SK-N-MC (cell line): ENCODE results near the gene SLC25A28.
"Not testable (repeated sequence)": the region's sequence is repeated elsewhere in the genome, so short reads cannot be mapped to it uniquely, and the experiment has no call there.

ENCODE experiments used
- DNase-seq: peaks from one replicate; pipeline ENCODE4 v3.0.0-alpha.2; 2011; ENCODE audit warnings: low read depth, low spot score
- H3K27ac ChIP-seq: fragments of 200-600 bp; sonication (generic); 2 replicates; pipeline ENCODE4 v1.5.1; 2016; ENCODE audit warnings: mixed run types
- H3K36me3 ChIP-seq: fragments of 200-600 bp; sonication (generic); 2 replicates; pipeline ENCODE4 v1.6.1; 2017; ENCODE audit warnings: antibody characterized with exemption, low read length, mixed read lengths; ENCODE audit not compliant: insufficient read depth
- H3K4me3 ChIP-seq: fragments of 200-600 bp; sonication (generic); 2 replicates; pipeline ENCODE4 v1.5.1; 2016
- H3K9ac ChIP-seq: fragments of 200-600 bp; sonication (generic); 2 replicates; pipeline ENCODE4 v1.8.0; 2017; ENCODE audit warnings: mixed run types, mixed read lengths; ENCODE audit not compliant: insufficient read length
- H3K9me3 ChIP-seq: fragments of 200-600 bp; sonication (generic); 2 replicates; pipeline ENCODE4 v1.6.1; 2017; ENCODE audit warnings: low read depth, mild to moderate bottlenecking, antibody characterized with exemption, low read length, moderate library complexity, mixed read lengths
- EZH2 ChIP-seq: fragments of 200-600 bp; sonication (generic); IDR thresholded peaks from one replicate; pipeline ENCODE4 v1.6.1; 2017; ENCODE audit warnings: antibody characterized with exemption
- FOXP2 ChIP-seq: optimal IDR thresholded peaks from 2 replicates; pipeline ENCODE3; 2011; ENCODE audit warnings: mild to moderate bottlenecking, moderate library complexity; ENCODE audit not compliant: insufficient read depth; ENCODE audit errors: extremely low read length, control extremely low read depth
- POLR2AphosphoS5 ChIP-seq: IDR thresholded peaks from 2 replicates; pipeline ENCODE4 v1.6.1; 2012; ENCODE audit warnings: mild to moderate bottlenecking, low read depth, low read length, borderline replicate concordance

The SLC25A28 gene

GRCh38 chr10:99630433-99630832 lies 10.2 kb upstream of the SLC25A28 start:
- H3K9me3 ChIP-seq, result no peaks in the 10 kb centered on the region
- DNase-seq, result no peak

GRCh38 chr10:99629625-99629978 lies 9.4 kb upstream of the SLC25A28 start:
- no peaks in the 10 kb centered on the region for H3K9me3 ChIP-seq
- TF ChIP-seq EZH2, result no peak
- TF ChIP-seq FOXP2, result no peak
- TF ChIP-seq POLR2AphosphoS5, result no peak

More at GRCh38 chr10:99630433-99630832, 10.2 kb upstream of the SLC25A28 start:
- Histone ChIP-seq H3K4me3 (no peak overlapping the region), H3K36me3 (no peaks in the 10 kb centered on the region), H3K9ac (no peak overlapping the region), H3K27ac (no peak overlapping the region)
- TF ChIP-seq FOXP2 (no peak), POLR2AphosphoS5 (no peak), EZH2 (no peak)

GRCh38 chr10:99628923-99629624 lies 8.8 kb upstream of the SLC25A28 start:
- DNase-seq, result no peak
- no peak for TF ChIP-seq POLR2AphosphoS5
- no peak for TF ChIP-seq FOXP2
- TF ChIP-seq EZH2, result no peak
- Histone ChIP-seq H3K9ac (no peak overlapping the region), H3K9me3 (no peaks in the 10 kb centered on the region), H3K36me3 (no peaks in the 10 kb centered on the region), H3K4me3 (no peak overlapping the region), H3K27ac (no peak overlapping the region)

More at GRCh38 chr10:99629625-99629978, 9.4 kb upstream of the SLC25A28 start:
- Histone ChIP-seq H3K9ac (no peak overlapping the region), H3K27ac (no peak overlapping the region), H3K36me3 (no peaks in the 10 kb centered on the region), H3K4me3 (no peak overlapping the region)
- no peak for DNase-seq

- H3K4me3 ChIP-seq, H3K27ac ChIP-seq, DNase-seq, H3K9me3 ChIP-seq, H3K36me3 ChIP-seq, H3K9ac ChIP-seq: not testable (repeated sequence)
Measured at GRCh38 chr10:99625124-99625523, 4.9 kb upstream of the SLC25A28 start.

GRCh38 chr10:99623919-99624318 lies 3.7 kb upstream of the SLC25A28 start:
- Histone ChIP-seq H3K9ac (no peak overlapping the region), H3K4me3 (no peak overlapping the region), H3K9me3 (no peaks in the 10 kb centered on the region), H3K36me3 (no peaks in the 10 kb centered on the region), H3K27ac (no peak overlapping the region)
- DNase-seq, result no peak
- TF ChIP-seq POLR2AphosphoS5 (no peak), EZH2 (no peak), FOXP2 (no peak)

- Histone ChIP-seq H3K36me3 (no peaks in the 10 kb centered on the region), H3K4me3 (peak overlapping the region; percentile 85), H3K9ac (peak overlapping the region; percentile 86), H3K27ac (peak overlapping the region; percentile 84; the same call in 1 of the 2 replicates), H3K9me3 (no peaks in the 10 kb centered on the region)
- TF ChIP-seq FOXP2 (no peak), EZH2 (no peak), POLR2AphosphoS5 (no peak)
- no peak for DNase-seq
Measured at GRCh38 chr10:99621454-99622251, 1.4 kb upstream of the SLC25A28 start.

- no peak for TF ChIP-seq FOXP2
- no peak for TF ChIP-seq EZH2
- TF ChIP-seq POLR2AphosphoS5, result peak; percentile 68
- H3K36me3 ChIP-seq, result no peaks in the 10 kb centered on the region
- no peak for DNase-seq
Measured at GRCh38 chr10:99620711-99621453, 643 bp upstream of the SLC25A28 start.

GRCh38 chr10:99619090-99619800 lies 994 bp downstream of the SLC25A28 start:
- Histone ChIP-seq H3K9ac (peak overlapping the region; percentile 81), H3K9me3 (no peaks in the 10 kb centered on the region), H3K4me3 (peak overlapping the region; percentile 85), H3K36me3 (no peaks in the 10 kb centered on the region), H3K27ac (no peak overlapping the region)
- DNase-seq, result no peak
- no peak for TF ChIP-seq EZH2
- TF ChIP-seq POLR2AphosphoS5, result no peak
- TF ChIP-seq FOXP2, result no peak

More at GRCh38 chr10:99620711-99621453, 643 bp upstream of the SLC25A28 start:
- Histone ChIP-seq H3K27ac (peak overlapping the region; percentile 84), H3K4me3 (peak overlapping the region; percentile 85), H3K9ac (peak overlapping the region; percentile 86), H3K9me3 (no peaks in the 10 kb centered on the region)
